Loucy (cell line): Measurements from ENCODE around the gene TM9SF2.

Source experiments
- H2AFZ ChIP-seq: fragments of 200-600 bp; sonication (generic); 2 replicates; pipeline ENCODE4 v1.6.0; 2016; ENCODE audit warnings: antibody characterized with exemption, mild to moderate bottlenecking, low read length, moderate library complexity
- H3F3A ChIP-seq: fragments of 200-600 bp; 2 replicates; pipeline ENCODE4 v1.6.0; 2016; ENCODE audit warnings: antibody characterized with exemption, low read depth, mild to moderate bottlenecking
- H3K27me3 ChIP-seq: fragments of 200-600 bp; sonication (generic); 2 replicates; pipeline ENCODE4 v1.6.1; 2014; ENCODE audit warnings: low read length, mild to moderate bottlenecking; ENCODE audit not compliant: insufficient read depth, poor library complexity, severe bottlenecking
- H3K36me3 ChIP-seq: fragments of 200-600 bp; sonication (generic); 2 replicates; pipeline ENCODE4 v1.6.1; 2016; ENCODE audit warnings: low read length; ENCODE audit not compliant: insufficient read depth
- H3K4me1 ChIP-seq: fragments of 200-600 bp; sonication (generic); 2 replicates; pipeline ENCODE4 v1.5.1; 2014; ENCODE audit warnings: low read length, mild to moderate bottlenecking; ENCODE audit not compliant: insufficient read depth, poor library complexity, severe bottlenecking
- H3K4me2 ChIP-seq: fragments of 200-600 bp; sonication (generic); 2 replicates; pipeline ENCODE4 v1.6.0; 2014; ENCODE audit warnings: antibody characterized with exemption, low read length, low read depth, mild to moderate bottlenecking; ENCODE audit not compliant: poor library complexity, severe bottlenecking
- H3K4me3 ChIP-seq: fragments of 200-600 bp; sonication (generic); 2 replicates; pipeline ENCODE4 v1.5.1; 2014; ENCODE audit warnings: low read length, mild to moderate bottlenecking, mixed read lengths; ENCODE audit not compliant: poor library complexity, severe bottlenecking
- H3K79me2 ChIP-seq: fragments of 200-600 bp; sonication (generic); 2 replicates; pipeline ENCODE4 v1.6.1; 2014; ENCODE audit warnings: low read length; ENCODE audit not compliant: insufficient read depth
- H3K9ac ChIP-seq: fragments of 200-600 bp; sonication (generic); 2 replicates; pipeline ENCODE4 v1.6.0; 2014; ENCODE audit warnings: mild to moderate bottlenecking, low read depth, low read length, moderate library complexity; ENCODE audit not compliant: poor library complexity, severe bottlenecking
- H3K9me2 ChIP-seq: fragments of 200-600 bp; sonication (generic); replicated peaks from 2 replicates; pipeline ENCODE4 v1.6.1; 2016; ENCODE audit warnings: low read depth, low read length, mixed read lengths
- H3K9me3 ChIP-seq: fragments of 200-600 bp; sonication (generic); 2 replicates; pipeline ENCODE4 v1.6.1; 2014; ENCODE audit warnings: mild to moderate bottlenecking, antibody characterized with exemption, low read length, low read depth; ENCODE audit not compliant: insufficient read depth
- H4K20me1 ChIP-seq: fragments of 200-600 bp; sonication (generic); 2 replicates; pipeline ENCODE4 v1.6.0; 2014; ENCODE audit warnings: antibody characterized with exemption, low read length, mild to moderate bottlenecking; ENCODE audit not compliant: insufficient read depth, poor library complexity, severe bottlenecking
- CTCF ChIP-seq: fragments of 200-600 bp; sonication (generic); conservative IDR thresholded peaks from 2 replicates; pipeline ENCODE4 v1.5.1; 2014; ENCODE audit warnings: mild to moderate bottlenecking, antibody characterized with exemption, low read length
- EZH2phosphoT487 ChIP-seq: fragments of 200-600 bp; IDR thresholded peaks from 2 replicates; pipeline ENCODE4 v1.6.1; 2018; ENCODE audit warnings: antibody characterized with exemption, mild to moderate bottlenecking, moderate library complexity, borderline replicate concordance

Gene TM9SF2

GRCh38 chr13:99585609-99586008, 84.3 kb downstream of the TM9SF2 start:
- TF ChIP-seq CTCF (no peak), EZH2phosphoT487 (no peak)
- no peaks in the 10 kb centered on the region for H3K9me3 ChIP-seq
- H3K4me3 ChIP-seq, result no peak overlapping the region
- H3K4me1 ChIP-seq, result peaks cover 4% of the 10 kb centered on the region
- H4K20me1 ChIP-seq, result no peaks in the 10 kb centered on the region
- no peak overlapping the region for H3K4me2 ChIP-seq
- H3K79me2 ChIP-seq, result no peaks in the 10 kb centered on the region
- H3F3A ChIP-seq, result no peaks in the 10 kb centered on the region
- H2AFZ ChIP-seq, result no peak overlapping the region
- no peaks in the 10 kb centered on the region for H3K36me3 ChIP-seq
- no peaks in the 10 kb centered on the region for H3K9me2 ChIP-seq
- no peak overlapping the region for H3K9ac ChIP-seq
- H3K27me3 ChIP-seq, result no peaks in the 10 kb centered on the region

GRCh38 chr13:99587021-99587420, 85.7 kb downstream of the TM9SF2 start:
- Histone ChIP-seq H3K4me2 (no peak overlapping the region), H3K79me2 (no peaks in the 10 kb centered on the region), H3K9me2 (no peaks in the 10 kb centered on the region), H3K9me3 (no peaks in the 10 kb centered on the region), H3K4me3 (no peak overlapping the region), H3K27me3 (no peaks in the 10 kb centered on the region), H3K36me3 (no peaks in the 10 kb centered on the region), H3F3A (no peaks in the 10 kb centered on the region), H3K4me1 (peaks cover 10% of the 10 kb centered on the region), H4K20me1 (no peaks in the 10 kb centered on the region), H2AFZ (no peak overlapping the region), H3K9ac (no peak overlapping the region)
- no peak for TF ChIP-seq EZH2phosphoT487
- TF ChIP-seq CTCF, result no peak

- no peak overlapping the region for H3K4me2 ChIP-seq
- H3K9me3 ChIP-seq, result no peaks in the 10 kb centered on the region
- no peaks in the 10 kb centered on the region for H3K27me3 ChIP-seq
- no peaks in the 10 kb centered on the region for H4K20me1 ChIP-seq
- no peak overlapping the region for H3K4me3 ChIP-seq
- H3K4me1 ChIP-seq, result peaks cover 10% of the 10 kb centered on the region
- H3K36me3 ChIP-seq, result no peaks in the 10 kb centered on the region
- no peaks in the 10 kb centered on the region for H3F3A ChIP-seq
- H3K9ac ChIP-seq, result no peak overlapping the region
- no peaks in the 10 kb centered on the region for H3K9me2 ChIP-seq
- TF ChIP-seq CTCF (no peak), EZH2phosphoT487 (no peak)
- H3K79me2 ChIP-seq, result no peaks in the 10 kb centered on the region
- H2AFZ ChIP-seq, result no peak overlapping the region
Measured at GRCh38 chr13:99587893-99588606, 86.8 kb downstream of the TM9SF2 start.
